PFSK-1 (cell line): ENCODE measurements around the gene B3GALT6.

ENCODE experiments used
- POLR2AphosphoS5 ChIP-seq: IDR thresholded peaks from 2 replicates; pipeline ENCODE4 v1.6.1; 2012; ENCODE audit warnings: low read depth, mild to moderate bottlenecking, control low read depth, low read length, moderate library complexity
- REST ChIP-seq, 2 experiments: IDR thresholded peaks; 2 replicates each; pipeline versions ENCODE4 v1.6.1 to v1.8.0; 2011 to 2012; ENCODE audit warnings: low read depth in 2 of 2, low read length in 2 of 2, control low read depth in 1 of 2, inconsistent platforms in 1 of 2, mild to moderate bottlenecking in 1 of 2, moderate library complexity in 1 of 2; ENCODE audit not compliant: insufficient read depth in 1 of 2
- SIN3A ChIP-seq: IDR thresholded peaks from 2 replicates; pipeline ENCODE4 v1.6.1; 2012; ENCODE audit warnings: mild to moderate bottlenecking, low read length, moderate library complexity, borderline replicate concordance; ENCODE audit not compliant: insufficient read depth
- TAF1 ChIP-seq: IDR thresholded peaks from 2 replicates; pipeline ENCODE4 v1.6.1; 2012; ENCODE audit warnings: low read length, control low read depth, borderline replicate concordance; ENCODE audit not compliant: insufficient read depth

- TF ChIP-seq REST (IDR thresholded peaks at IDR 0.05; ENCODE audit: insufficient read depth in 1 of 2, low read depth in 2 of 2, low read length in 2 of 2) (no peak), SIN3A (no peak), POLR2AphosphoS5 (no peak), TAF1 (no peak)
Measured at GRCh38 chr1:1240348-1240732, 8.3 kb downstream of the B3GALT6 start.
